Left lung (tissue), 10 donors: Measurements from ENCODE around the gene WWP2. TPM values are rescaled to one million over a fixed set of nuclear protein-coding genes. Genes with fewer than 3 reads are reported as not detected.

Experiments
- ATAC-seq: fragments of 200-7000 bp; cut with Tn5 transposase; one replicate; pipeline ENCODE4 v1.9.1; 2020; ENCODE audit warnings: moderate library complexity
- DNase-seq, 4 donors: peaks; one replicate each; pipeline ENCODE4 v3.0.0-alpha.2; 2013 to 2020
- H3K27ac ChIP-seq, 2 donors: fragments of 200-600 bp; sonication (generic) in 1 of 2; one replicate each; pipeline versions ENCODE4 v1.5.0 to v1.8.0; 2020 to 2021
- H3K27me3 ChIP-seq, 2 donors: fragments of 200-600 bp; sonication (generic) in 1 of 2; one replicate each; pipeline versions ENCODE4 v1.5.0 to v1.8.0; 2020 to 2021
- H3K36me3 ChIP-seq, 2 donors: fragments of 200-600 bp; sonication (generic) in 1 of 2; one replicate each; pipeline versions ENCODE4 v1.5.0 to v1.8.0; 2020 to 2021
- H3K4me1 ChIP-seq, 2 donors: fragments of 200-600 bp; one replicate each; pipeline ENCODE4 v1.8.0; 2021
- H3K4me3 ChIP-seq, 2 donors: fragments of 200-600 bp; sonication (generic) in 1 of 2; one replicate each; pipeline versions ENCODE4 v1.5.0 to v1.8.0; 2020 to 2021; ENCODE audit warnings: mild to moderate bottlenecking in 1 of 2
- H3K9me3 ChIP-seq, 2 donors: fragments of 200-600 bp; sonication (generic) in 1 of 2; one replicate each; pipeline versions ENCODE4 v1.5.0 to v1.8.0; 2020 to 2021
- intact Hi-C, 2 donors: fragments of 100-400 bp; cut with DNase I; formaldehyde crosslinking; loops; one replicate each; pipeline versions ENCODE4 v1.11.2 to v1.14.2; 2022
- polyA plus RNA-seq, 6 donors: library from polyadenylated mRNA; unstranded; fragments of 120-200 nt; gene quantifications; one replicate each; pipeline ENCODE4 v1.2.1, GENCODE V29; 2013; ENCODE audit not compliant: insufficient read length in 6 of 6
- total RNA-seq, 2 donors: library from RNA; stranded (reverse); fragmentation: NEBNext Ultra II Directional; extraction: Animal tissue kit (Norgen Biotek cat#: 25700); gene quantifications; one replicate each; pipeline ENCODE4 v1.2.1, GENCODE V29; 2021
- TF ChIP-seq, protein P1 (sequence below), 2 donors: fragments of 200-600 bp; sonication (generic) in 1 of 2; IDR thresholded peaks; one replicate each; pipeline versions ENCODE4 v1.5.0 to v1.8.0; 2021; ENCODE audit warnings: antibody characterized with exemption in 2 of 2
- donor health status: DM: no; HTN: yes; CAD: no.
- donor health status: DM: no; HTN: no; CAD: no.

WWP2 gene
- total and polyA plus RNA-seq, 8 donors = 30.2 to 73.0 (median 34.6) TPM

DNA sequence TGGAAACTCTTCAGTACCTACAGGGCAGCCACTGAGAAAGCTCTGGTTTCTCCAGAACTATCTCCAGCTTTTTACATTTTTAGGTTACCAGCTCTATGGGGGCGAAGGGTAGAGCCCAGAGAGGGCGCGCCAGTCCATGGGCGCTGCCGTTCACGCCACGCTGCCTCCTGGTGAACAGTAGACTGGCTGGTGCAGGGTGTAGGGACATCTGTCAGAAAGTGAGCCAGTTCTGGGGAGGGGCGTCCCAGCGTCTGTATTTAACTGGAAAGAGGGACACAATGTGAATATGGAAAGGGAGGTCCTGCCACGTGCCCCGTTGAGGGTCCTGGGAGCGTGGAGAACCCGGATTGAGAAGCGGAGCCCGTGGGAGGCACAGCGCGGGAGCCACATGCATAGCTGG, 172.6 kb downstream of the WWP2 start:
- DNase-seq (no peak), ATAC-seq (no peak)
- Histone ChIP-seq H3K27me3 (no peaks in the 10 kb centered on the region), H3K9me3 (no peaks in the 10 kb centered on the region), H3K4me3 (no peak overlapping the region), H3K36me3 (peaks cover 0 to 99% of the 10 kb centered on the region in 2 donors), H3K4me1 (no peaks in the 10 kb centered on the region), H3K27ac (no peak overlapping the region)
- TF ChIP-seq, protein P1, sequence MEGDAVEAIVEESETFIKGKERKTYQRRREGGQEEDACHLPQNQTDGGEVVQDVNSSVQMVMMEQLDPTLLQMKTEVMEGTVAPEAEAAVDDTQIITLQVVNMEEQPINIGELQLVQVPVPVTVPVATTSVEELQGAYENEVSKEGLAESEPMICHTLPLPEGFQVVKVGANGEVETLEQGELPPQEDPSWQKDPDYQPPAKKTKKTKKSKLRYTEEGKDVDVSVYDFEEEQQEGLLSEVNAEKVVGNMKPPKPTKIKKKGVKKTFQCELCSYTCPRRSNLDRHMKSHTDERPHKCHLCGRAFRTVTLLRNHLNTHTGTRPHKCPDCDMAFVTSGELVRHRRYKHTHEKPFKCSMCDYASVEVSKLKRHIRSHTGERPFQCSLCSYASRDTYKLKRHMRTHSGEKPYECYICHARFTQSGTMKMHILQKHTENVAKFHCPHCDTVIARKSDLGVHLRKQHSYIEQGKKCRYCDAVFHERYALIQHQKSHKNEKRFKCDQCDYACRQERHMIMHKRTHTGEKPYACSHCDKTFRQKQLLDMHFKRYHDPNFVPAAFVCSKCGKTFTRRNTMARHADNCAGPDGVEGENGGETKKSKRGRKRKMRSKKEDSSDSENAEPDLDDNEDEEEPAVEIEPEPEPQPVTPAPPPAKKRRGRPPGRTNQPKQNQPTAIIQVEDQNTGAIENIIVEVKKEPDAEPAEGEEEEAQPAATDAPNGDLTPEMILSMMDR (IDR thresholded peaks at IDR 0.05) = no peak
- intact Hi-C loops = no loop called here

DNA sequence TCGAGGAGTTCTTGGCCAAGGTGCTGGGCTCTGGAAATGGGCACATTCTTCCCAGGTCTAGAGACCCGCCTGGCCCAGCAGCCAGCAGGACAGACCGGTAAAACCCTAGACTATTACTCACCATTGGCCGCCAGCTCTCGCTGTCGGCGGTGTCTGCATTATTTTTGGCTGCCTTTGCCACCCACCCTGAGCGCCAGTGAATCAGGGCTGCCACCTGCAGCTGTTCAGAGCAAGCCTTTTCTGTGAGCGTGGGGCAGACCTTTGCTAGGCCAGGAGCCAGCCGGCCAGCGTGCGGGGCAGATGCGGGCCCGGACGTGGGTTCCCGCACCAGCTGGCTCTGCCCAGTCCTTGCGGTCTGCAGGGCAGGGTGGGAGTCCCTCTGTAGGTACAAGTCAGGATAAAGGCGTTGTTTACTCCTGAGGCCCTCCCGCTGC, 173.2 kb downstream of the WWP2 start:
- no peak for DNase-seq
- TF ChIP-seq, protein P1 (IDR thresholded peaks at IDR 0.05) = no peak
- H3K36me3 ChIP-seq = peaks cover 0 to 100% of the 10 kb centered on the region in 2 donors
- no peak for ATAC-seq
- no peak overlapping the region for H3K4me3 ChIP-seq
- no peaks in the 10 kb centered on the region for H3K4me1 ChIP-seq
- intact Hi-C loops = no loop called here
- no peak overlapping the region for H3K27ac ChIP-seq
- H3K9me3 ChIP-seq = no peaks in the 10 kb centered on the region
- H3K27me3 ChIP-seq = no peaks in the 10 kb centered on the region

DNA sequence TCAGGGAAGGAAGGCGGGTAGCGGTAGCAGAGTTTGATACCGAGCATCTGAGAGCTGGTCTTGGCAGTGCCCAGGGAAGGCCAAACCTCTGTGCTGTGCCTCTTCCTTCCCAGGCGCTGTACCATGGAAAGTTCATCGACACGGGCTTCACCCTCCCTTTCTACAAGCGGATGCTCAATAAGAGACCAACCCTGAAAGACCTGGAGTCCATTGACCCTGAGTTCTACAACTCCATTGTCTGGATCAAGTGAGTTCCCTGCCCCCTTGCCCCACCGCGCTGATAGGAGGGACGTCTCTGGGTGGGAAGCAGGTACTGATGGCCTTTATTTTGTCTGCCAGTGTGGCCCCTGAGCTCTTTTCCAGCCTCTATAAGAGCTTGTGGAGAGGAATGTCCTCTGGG, 173.6 kb downstream of the WWP2 start:
- peaks cover 0 to 100% of the 10 kb centered on the region in 2 donors for H3K36me3 ChIP-seq
- intact Hi-C loops = no loop called here
- H3K27me3 ChIP-seq = no peaks in the 10 kb centered on the region
- no peaks in the 10 kb centered on the region for H3K4me1 ChIP-seq
- TF ChIP-seq, protein P1 (IDR thresholded peaks at IDR 0.05) = no peak
- no peak overlapping the region for H3K4me3 ChIP-seq
- H3K27ac ChIP-seq = no peak overlapping the region
- DNase-seq (no peak), ATAC-seq (no peak)
- no peaks in the 10 kb centered on the region for H3K9me3 ChIP-seq

DNA sequence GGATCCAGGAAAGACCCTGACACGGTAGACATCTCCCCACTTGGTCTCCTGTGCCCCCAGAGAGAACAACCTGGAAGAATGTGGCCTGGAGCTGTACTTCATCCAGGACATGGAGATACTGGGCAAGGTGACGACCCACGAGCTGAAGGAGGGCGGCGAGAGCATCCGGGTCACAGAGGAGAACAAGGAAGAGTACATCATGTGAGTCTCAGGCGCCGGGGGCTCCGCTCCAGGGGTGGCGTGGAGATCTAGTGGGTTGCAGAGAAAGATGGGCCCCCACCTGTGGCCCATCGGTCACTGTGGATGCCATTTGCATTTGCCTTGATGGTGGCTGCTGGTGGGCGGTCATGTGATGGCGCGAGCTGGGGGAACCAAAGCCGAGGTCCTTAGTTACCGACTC, 174.1 kb downstream of the WWP2 start:
- Histone ChIP-seq H3K27me3 (no peaks in the 10 kb centered on the region), H3K27ac (no peak overlapping the region), H3K4me1 (no peaks in the 10 kb centered on the region), H3K36me3 (peaks cover 0 to 100% of the 10 kb centered on the region in 2 donors), H3K4me3 (no peak overlapping the region), H3K9me3 (no peaks in the 10 kb centered on the region)
- TF ChIP-seq, protein P1 (IDR thresholded peaks at IDR 0.05) = no peak
- intact Hi-C loops = no loop called here
- no peak for DNase-seq
- ATAC-seq = no peak

DNA sequence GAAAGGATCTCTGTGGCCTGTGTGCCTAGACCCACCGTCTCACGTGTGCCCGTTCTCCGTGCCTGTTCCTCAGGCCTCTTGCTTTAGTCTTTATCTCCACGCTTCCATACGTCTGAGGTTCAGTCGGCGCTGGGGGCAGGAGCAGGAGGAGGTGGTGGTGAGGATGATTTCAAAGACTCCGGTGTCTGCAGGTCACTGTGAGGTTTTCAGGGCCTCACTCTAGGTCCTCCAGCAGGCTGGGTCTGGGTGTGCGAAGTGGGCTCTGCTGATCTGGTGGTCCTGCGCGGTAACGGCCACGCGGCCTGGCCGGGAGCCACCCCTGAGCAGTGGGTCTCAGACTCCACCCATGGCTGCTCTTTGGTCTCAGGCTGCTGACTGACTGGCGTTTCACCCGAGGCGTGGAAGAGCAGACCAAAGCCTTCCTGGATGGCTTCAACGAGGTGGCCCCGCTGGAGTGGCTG, 174.6 kb downstream of the WWP2 start:
- ATAC-seq (no peak), DNase-seq (no peak)
- TF ChIP-seq, protein P1 (IDR thresholded peaks at IDR 0.05) = no peak
- Histone ChIP-seq H3K36me3 (peaks cover 0 to 100% of the 10 kb centered on the region in 2 donors), H3K27me3 (no peaks in the 10 kb centered on the region), H3K4me1 (no peaks in the 10 kb centered on the region), H3K4me3 (no peak overlapping the region), H3K9me3 (no peaks in the 10 kb centered on the region), H3K27ac (no peak overlapping the region)
- intact Hi-C loops = no loop called here
